Activated CD4-positive, alpha-beta T cell treated with anti-CD3 and anti-CD28 coated beads, Interleukin-2, amount 50 U/mL, for 24 hours (primary cell): ENCODE data around the gene GPC6.

ENCODE experiments used
- DNase-seq, 2 donors: peaks; one replicate each; pipeline ENCODE4 v3.0.0-alpha.2; 2020; ENCODE audit warnings: low read depth in 1 of 2, low spot score in 1 of 2

Gene GPC6

GRCh38 chr13:94140511-94140910 is 913.9 kb downstream of the GPC6 start:
- DNase-seq: no peak

DNA sequence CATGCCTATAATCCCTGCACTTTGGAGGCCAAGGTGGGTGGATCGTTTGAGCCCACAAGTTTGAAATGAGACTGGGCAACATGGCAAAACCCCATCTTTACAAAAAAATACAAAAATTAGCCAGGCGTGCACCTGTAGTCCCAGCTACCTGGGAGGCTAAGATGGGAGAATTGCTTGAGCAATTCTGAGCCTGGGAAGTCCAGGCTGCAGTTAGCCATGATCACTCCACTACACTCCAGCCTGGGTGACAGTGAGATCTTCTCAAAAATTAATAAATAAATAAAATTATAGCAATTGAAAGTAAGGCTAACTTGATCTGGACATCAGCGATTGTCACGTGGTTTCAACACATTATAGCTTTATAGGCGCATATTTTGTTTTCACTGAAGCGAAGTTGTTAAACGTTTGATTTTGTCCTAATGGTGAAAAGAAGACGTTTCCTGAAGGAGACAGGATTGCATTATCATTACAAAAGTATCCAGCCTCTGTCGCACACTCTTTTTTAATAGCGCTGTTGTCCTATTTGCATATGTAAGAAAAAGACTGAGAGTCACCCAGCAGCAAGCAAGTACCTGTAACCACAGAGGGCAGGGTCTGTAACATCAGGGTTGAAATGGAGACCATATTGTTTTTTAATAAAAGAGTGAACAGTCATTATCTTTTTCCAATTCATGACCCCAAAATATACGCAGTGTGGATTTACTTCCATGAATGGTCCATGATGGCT is 917.2 kb downstream of the GPC6 start:
- no peak for DNase-seq

DNA sequence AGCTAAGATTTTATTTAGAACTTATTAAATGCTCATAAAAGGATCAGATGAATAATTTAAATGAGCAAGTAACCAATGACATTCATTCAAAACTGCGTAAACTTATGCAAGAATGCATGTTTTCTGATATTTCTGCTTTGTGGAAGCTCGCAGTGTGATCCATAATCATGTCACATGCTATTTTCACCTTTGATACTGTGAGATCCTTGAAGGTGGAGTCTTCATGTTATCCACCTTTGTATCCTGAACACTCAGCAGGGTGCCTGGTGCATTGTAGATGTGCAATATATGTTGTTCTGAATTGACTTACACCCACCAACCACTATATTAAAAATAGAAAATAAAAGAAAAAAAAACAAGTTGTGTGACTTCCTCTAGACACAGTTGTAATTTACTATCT is 919.4 kb downstream of the GPC6 start:
- no peak for DNase-seq

DNA sequence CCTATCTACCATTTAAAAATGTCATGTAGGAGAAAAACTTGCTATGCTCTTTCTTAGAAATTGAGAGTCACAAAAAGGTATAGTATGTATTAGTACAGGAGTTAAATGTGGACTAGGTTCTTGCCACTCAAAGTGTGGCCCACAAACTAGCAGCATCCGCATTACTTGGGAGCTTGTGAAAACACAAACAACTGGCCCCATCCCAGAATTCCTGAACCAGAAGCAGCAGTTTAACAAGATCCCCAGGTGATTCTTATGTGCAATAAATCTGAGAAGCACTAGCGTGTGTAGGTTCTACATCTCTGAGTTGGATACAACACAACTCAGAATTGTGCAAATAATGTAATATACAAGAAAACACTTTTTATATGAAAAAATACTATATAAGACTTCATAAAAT is 927.0 kb downstream of the GPC6 start:
- DNase-seq: no peak

DNA sequence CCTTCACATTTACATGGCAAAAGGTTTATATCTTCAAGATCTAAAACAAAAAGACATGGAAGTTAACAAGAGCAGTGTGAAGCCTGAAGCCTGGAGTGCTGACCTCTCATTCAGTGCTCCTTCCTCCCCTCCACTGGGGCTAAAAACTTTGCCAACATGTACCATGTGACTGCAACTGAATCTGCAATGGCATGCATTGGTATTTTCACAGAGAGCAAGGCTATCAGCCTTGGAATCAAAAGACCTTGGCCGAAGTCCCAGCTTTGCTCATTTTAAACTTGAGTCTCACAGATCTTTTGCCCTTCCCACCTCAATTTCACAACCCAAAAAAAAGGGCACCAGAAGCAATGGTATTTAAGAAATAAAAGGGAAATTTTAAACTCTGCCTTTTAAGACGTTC is 927.8 kb downstream of the GPC6 start:
- DNase-seq: no peak

GRCh38 chr13:94157705-94158218 is 931.2 kb downstream of the GPC6 start:
- no peak for DNase-seq

GRCh38 chr13:94160875-94161274 is 934.3 kb downstream of the GPC6 start:
- DNase-seq: no peak

DNA sequence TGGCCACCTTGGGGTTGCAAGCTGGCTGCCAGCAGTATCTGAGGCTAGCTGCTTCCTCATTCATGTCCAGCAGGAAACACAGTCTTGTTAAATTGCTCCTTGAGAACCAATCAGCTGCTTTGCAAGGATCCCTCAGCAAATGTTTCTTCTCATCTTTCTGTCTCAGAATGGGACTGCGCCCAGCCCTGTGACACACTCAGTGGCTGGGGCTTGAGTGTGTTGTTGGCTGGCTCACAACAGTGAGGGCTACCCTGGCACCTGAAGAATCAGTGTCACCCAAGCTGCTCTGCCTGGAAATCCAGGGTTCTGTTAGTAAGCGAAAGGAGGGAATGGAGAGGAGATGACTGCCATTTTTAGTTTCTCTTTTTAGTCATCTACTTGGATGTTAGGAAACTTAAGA is 935.7 kb downstream of the GPC6 start:
- DNase-seq: no peak

- no peak for DNase-seq
Observed at GRCh38 chr13:94163535-94163934, 936.9 kb downstream of the GPC6 start.

- DNase-seq: no peak
Observed at GRCh38 chr13:94168783-94169453, 942.3 kb downstream of the GPC6 start.

GRCh38 chr13:94169454-94170144 is 943.0 kb downstream of the GPC6 start:
- no peak for DNase-seq

- no peak for DNase-seq
Observed at GRCh38 chr13:94170145-94170571, 943.6 kb downstream of the GPC6 start.

DNA sequence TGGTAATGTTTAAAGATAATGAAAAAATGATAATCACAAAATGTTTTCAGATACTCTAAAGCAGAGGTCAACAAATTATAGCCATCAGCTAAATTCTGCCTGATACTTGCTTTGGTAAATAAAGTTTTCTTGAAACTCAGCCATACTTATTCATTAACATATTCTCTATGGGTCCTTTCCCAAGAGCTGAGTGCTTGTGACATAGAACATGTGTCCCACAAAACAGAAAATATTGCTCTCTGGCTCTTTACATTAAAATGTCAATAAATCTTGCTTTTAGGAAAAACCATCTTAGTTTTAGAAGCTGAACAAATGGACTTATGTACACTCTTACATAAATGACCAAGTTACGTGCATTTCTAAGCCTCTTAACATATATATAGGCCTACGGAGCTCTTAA is 945.8 kb downstream of the GPC6 start:
- no peak for DNase-seq

GRCh38 chr13:94173312-94173854 is 946.8 kb downstream of the GPC6 start:
- DNase-seq: no peak

GRCh38 chr13:94174009-94174408 is 947.4 kb downstream of the GPC6 start:
- no peak for DNase-seq

DNA sequence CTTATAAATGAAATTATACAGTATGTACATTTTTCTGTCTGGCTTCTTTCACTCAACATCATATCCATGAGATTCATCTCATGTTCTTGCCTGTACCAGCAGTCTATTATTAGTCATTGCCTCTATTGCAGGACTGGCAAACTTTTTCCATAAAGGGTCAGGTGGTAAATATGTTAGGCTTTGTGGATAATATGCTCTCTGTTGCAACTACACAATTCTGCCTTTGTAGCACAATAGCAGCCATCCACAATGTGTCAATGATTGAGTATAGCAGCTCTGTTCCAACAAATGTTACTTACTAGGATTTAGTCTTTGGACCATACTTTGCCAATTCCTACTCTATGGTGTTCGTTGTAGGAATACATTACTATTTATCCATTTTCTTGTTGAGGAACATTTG is 948.5 kb downstream of the GPC6 start:
- DNase-seq: no peak

DNA sequence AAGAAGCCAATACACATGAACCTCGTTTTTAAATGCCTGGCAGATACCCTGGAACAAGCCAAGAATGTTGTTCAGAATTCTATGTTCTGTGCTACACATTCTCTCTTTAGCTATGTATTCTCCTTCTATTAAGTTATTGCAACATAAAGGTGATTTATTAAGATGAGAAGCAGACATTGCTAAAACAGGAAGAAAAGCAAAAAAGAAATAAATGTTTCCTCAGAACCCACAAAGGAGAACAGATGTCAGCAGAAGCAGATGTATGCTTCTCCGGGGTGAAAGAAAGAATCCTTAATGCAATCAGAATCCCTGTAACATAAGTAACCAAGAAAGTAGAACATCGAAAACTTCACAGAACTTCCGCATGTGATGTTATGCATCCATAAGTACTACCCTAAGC is 950.0 kb downstream of the GPC6 start:
- DNase-seq: no peak

DNA sequence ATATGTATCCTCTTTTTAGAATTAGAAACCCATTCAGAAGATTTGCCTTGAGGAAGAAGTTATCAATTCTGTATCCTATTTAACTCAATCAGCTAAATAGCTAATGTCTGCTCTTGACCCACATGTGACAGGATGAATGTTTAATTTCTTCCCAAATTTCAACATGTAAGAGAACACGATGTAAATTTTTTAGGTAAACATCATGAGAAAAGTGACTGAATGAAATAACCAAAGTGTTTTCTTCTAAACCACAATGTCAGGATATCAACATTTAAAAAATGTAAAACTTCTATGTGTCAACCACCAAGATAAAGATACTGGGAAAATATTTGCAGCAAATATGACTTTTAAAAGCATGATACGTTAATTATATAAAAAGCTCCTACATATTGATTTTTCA is 950.4 kb downstream of the GPC6 start:
- no peak for DNase-seq

GRCh38 chr13:94178625-94179244 is 952.1 kb downstream of the GPC6 start:
- no peak for DNase-seq

GRCh38 chr13:94181461-94182107 is 955.0 kb downstream of the GPC6 start:
- DNase-seq: no peak
